ENCODE results near the gene PCDHGA6. TPM values are rescaled to one million over a fixed set of nuclear protein-coding genes. Genes with fewer than 3 reads are reported as not detected.

The PCDHGA6 gene
- total RNA-seq, 4 donors from 2014 or later = 3.1 to 6.2 (median 3.4) TPM

- no peak for TF ChIP-seq CTCF (IDR thresholded peaks at IDR 0.05; ENCODE audit: low read depth)
Measured at GRCh38 chr5:141420855-141421488, 47.3 kb downstream of the PCDHGA6 start, which contains the start of gene PCDHGA11. TSS of gene PCDHGA11 (plus strand) at chr5:141421051. CDS start at chr5:141421228, 177 bp downstream.

GRCh38 chr5:141421489-141421855, 47.8 kb downstream of the PCDHGA6 start:
- TF ChIP-seq CTCF (IDR thresholded peaks at IDR 0.05; ENCODE audit: low read depth) = no peak

- TF ChIP-seq CTCF (IDR thresholded peaks at IDR 0.05; ENCODE audit: low read depth) = no peak
Measured at GRCh38 chr5:141422742-141423291, 49.1 kb downstream of the PCDHGA6 start.

- TF ChIP-seq CTCF (IDR thresholded peaks at IDR 0.05; ENCODE audit: low read depth) = no peak
Measured at GRCh38 chr5:141427783-141428426, 54.2 kb downstream of the PCDHGA6 start.

Other genes with a start within 250 kb of the PCDHGA6 start
- 1 to 10 TPM in 2 of 4 donors, under 1 TPM in 2; 0.33 to 3.4 (median 1.6) TPM for gene PCDHB5, start 238.7 kb upstream of the PCDHGA6 start, total RNA-seq
- gene PCDHB6, start 223.8 kb upstream of the PCDHGA6 start, total RNA-seq = 1 to 10 TPM in 1 of 4 donors, under 1 TPM in 2, not detected in 1; 0.85 to 1.3 (median 0.94) TPM
- 1 to 10 TPM in 3 of 4 donors, under 1 TPM in 1; 0.49 to 1.5 (median 1.3) TPM for gene PCDHB7, start 201.2 kb upstream of the PCDHGA6 start, total RNA-seq
- 1 to 10 TPM in 1 of 4 donors, under 1 TPM in 3; 0.38 to 1.1 (median 0.67) TPM for gene PCDHB8, start 196.1 kb upstream of the PCDHGA6 start, total RNA-seq
- 1 to 10 TPM; 2.2 to 4.9 (median 2.7) TPM for gene PCDHB16, start 191.5 kb upstream of the PCDHGA6 start, total RNA-seq
- gene PCDHB9, start 186.7 kb upstream of the PCDHGA6 start, total RNA-seq = 1 to 10 TPM; 1.0 to 2.4 (median 2.1) TPM
- gene PCDHB10, start 181.5 kb upstream of the PCDHGA6 start, total RNA-seq = 1 to 10 TPM; 2.4 to 4.7 (median 2.4) TPM
- gene PCDHB11, start 174.3 kb upstream of the PCDHGA6 start, total RNA-seq = 1 to 10 TPM; 1.4 to 3.5 (median 2.1) TPM
- gene PCDHB12, start 165.2 kb upstream of the PCDHGA6 start, total RNA-seq = 1 to 10 TPM; 1.0 to 3.1 (median 2.3) TPM
- gene PCDHB13, start 160.0 kb upstream of the PCDHGA6 start, total RNA-seq = 1 to 10 TPM; 1.9 to 3.8 (median 2.8) TPM
- 1 to 10 TPM; 1.8 to 3.8 (median 2.1) TPM for gene PCDHB14, start 150.5 kb upstream of the PCDHGA6 start, total RNA-seq
- 1 to 10 TPM in 2 of 4 donors, under 1 TPM in 2; 0.34 to 1.9 (median 0.96) TPM for gene PCDHB15, start 128.5 kb upstream of the PCDHGA6 start, total RNA-seq
- gene SLC25A2, start 69.8 kb upstream of the PCDHGA6 start, total RNA-seq = 1 to 10 TPM in 2 of 4 donors, under 1 TPM in 2; 0.85 to 2.3 (median 1.0) TPM
- 10 to 100 TPM; 41.1 to 77.9 (median 50.1) TPM for gene TAF7, start 53.1 kb upstream of the PCDHGA6 start, total RNA-seq
- gene PCDHGA1, start 43.4 kb upstream of the PCDHGA6 start, total RNA-seq = under 1 TPM; under 0.01 to 0.38 (median 0.33) TPM
- 1 to 10 TPM; 2.3 to 6.5 (median 2.6) TPM for gene PCDHGA2, start 35.1 kb upstream of the PCDHGA6 start, total RNA-seq
- 1 to 10 TPM; 1.8 to 3.6 (median 2.4) TPM for gene PCDHGA3, start 30.1 kb upstream of the PCDHGA6 start, total RNA-seq
- 1 to 10 TPM in 3 of 4 donors, under 1 TPM in 1; 0.75 to 2.3 (median 1.5) TPM for gene PCDHGB1, start 23.8 kb upstream of the PCDHGA6 start, total RNA-seq
- gene PCDHGA4, start 18.9 kb upstream of the PCDHGA6 start, total RNA-seq = 1 to 10 TPM; 2.7 to 4.0 (median 3.5) TPM
- gene PCDHGB2, start 13.9 kb upstream of the PCDHGA6 start, total RNA-seq = 1 to 10 TPM; 2.1 to 5.3 (median 3.8) TPM
- gene PCDHGA5, start 9.7 kb upstream of the PCDHGA6 start, total RNA-seq = 1 to 10 TPM; 2.7 to 5.8 (median 3.3) TPM
- gene PCDHGB3, start 3.6 kb upstream of the PCDHGA6 start, total RNA-seq = 1 to 10 TPM; 1.5 to 4.4 (median 1.9) TPM
- 1 to 10 TPM; 1.8 to 5.1 (median 3.7) TPM for gene PCDHGA7, start 8.9 kb downstream of the PCDHGA6 start, total RNA-seq
- 1 to 10 TPM; 2.3 to 4.1 (median 3.1) TPM for gene PCDHGB4, start 13.8 kb downstream of the PCDHGA6 start, total RNA-seq
- 1 to 10 TPM; 1.5 to 2.8 (median 1.5) TPM for gene PCDHGA8, start 18.7 kb downstream of the PCDHGA6 start, total RNA-seq
- gene PCDHGB5, start 24.1 kb downstream of the PCDHGA6 start, total RNA-seq = 1 to 10 TPM; 5.3 to 7.0 (median 6.7) TPM
- gene PCDHGA9, start 28.9 kb downstream of the PCDHGA6 start, total RNA-seq = 1 to 10 TPM; 4.1 to 8.3 (median 5.6) TPM
- gene PCDHGB6, start 34.1 kb downstream of the PCDHGA6 start, total RNA-seq = 1 to 10 TPM; 4.6 to 7.7 (median 5.8) TPM
- 1 to 10 TPM; 4.4 to 6.0 (median 4.6) TPM for gene PCDHGA10, start 39.1 kb downstream of the PCDHGA6 start, total RNA-seq
- gene PCDHGB7, start 43.8 kb downstream of the PCDHGA6 start, total RNA-seq = 10 to 100 TPM in 1 of 4 donors, 1 to 10 TPM in 3; 7.2 to 10.4 (median 8.2) TPM
- gene PCDHGA11, start 47.2 kb downstream of the PCDHGA6 start, total RNA-seq = 1 to 10 TPM; 3.4 to 6.2 (median 4.2) TPM
- 1 to 10 TPM; 3.8 to 9.2 (median 5.7) TPM for gene PCDHGA12, start 56.6 kb downstream of the PCDHGA6 start, total RNA-seq
- gene PCDHGC3, start 102.1 kb downstream of the PCDHGA6 start, total RNA-seq = 10 to 100 TPM; 16.5 to 35.4 (median 30.4) TPM
- 10 to 100 TPM in 1 of 4 donors, 1 to 10 TPM in 3; 1.0 to 10.9 (median 1.9) TPM for gene PCDHGC4, start 111.1 kb downstream of the PCDHGA6 start, total RNA-seq
- 1 to 10 TPM in 2 of 4 donors, under 1 TPM in 2; 0.82 to 1.8 (median 1.2) TPM for gene PCDHGC5, start 115.2 kb downstream of the PCDHGA6 start, total RNA-seq
- gene DIAPH1, start 245.1 kb downstream of the PCDHGA6 start, total RNA-seq = 10 to 100 TPM; 48.2 to 65.0 (median 55.0) TPM